Tibial artery (tissue), 4 donors: Measurements from ENCODE around the gene SLC38A8.

Source experiments
- DNase-seq, 2 donors: peaks; one replicate each; pipeline ENCODE4 v3.0.0-alpha.2; 2019
- H3K27ac ChIP-seq, 2 donors: fragments of 200-600 bp; sonication (generic) in 1 of 2; 1 replicate in 1 of 2; 2 replicates in 1 of 2; pipeline ENCODE4 v1.5.1; 2018 to 2019; ENCODE audit warnings: mild to moderate bottlenecking in 1 of 2
- H3K27me3 ChIP-seq, 2 donors: fragments of 200-600 bp; sonication (generic) in 1 of 2; one replicate each; pipeline versions ENCODE4 v1.5.1 to v1.6.0; 2016 to 2019
- H3K36me3 ChIP-seq, 3 donors: fragments of 200-600 bp; sonication (generic) in 2 of 3; one replicate each; pipeline ENCODE4 v1.5.1; 2016 to 2019; ENCODE audit warnings: mild to moderate bottlenecking in 2 of 3
- H3K4me1 ChIP-seq, 4 donors: fragments of 200-600 bp; sonication (generic) in 2 of 4; 1 replicate in 3 of 4; 2 replicates in 1 of 4; pipeline ENCODE4 v1.5.1; 2016 to 2019
- H3K4me3 ChIP-seq, 2 donors: fragments of 200-600 bp; sonication (generic) in 1 of 2; 1 replicate in 1 of 2; 2 replicates in 1 of 2; pipeline ENCODE4 v1.5.1; 2018 to 2019; ENCODE audit warnings: mild to moderate bottlenecking in 2 of 2
- H3K9me3 ChIP-seq, 3 donors: fragments of 200-600 bp; sonication (generic) in 1 of 3; one replicate each; pipeline ENCODE4 v1.5.1; 2016 to 2019
- CTCF ChIP-seq, 2 experiments: fragments of 200-600 bp in 1 of 2; fragments of 450-650 bp in 1 of 2; IDR thresholded peaks; one replicate each; pipeline ENCODE4 v1.5.1; 2017 to 2019; ENCODE audit warnings: antibody characterized with exemption in 2 of 2, mild to moderate bottlenecking in 1 of 2, moderate library complexity in 1 of 2
- intact Hi-C: fragments of 100-400 bp; cut with DNase I; formaldehyde crosslinking; loops from one replicate; pipeline ENCODE4 v1.15.0; 2023; ENCODE audit warnings: low total_unique reads

SLC38A8 gene

GRCh38 chr16:83967091-83967490, 75.5 kb downstream of the SLC38A8 start:
- Histone ChIP-seq H3K4me1 (peaks cover 0 to 23% (median 13%) of the 10 kb centered on the region in 4 donors), H3K27me3 (peaks cover 0 to 24% of the 10 kb centered on the region in 2 donors), H3K27ac (no peak overlapping the region), H3K4me3 (no peak overlapping the region), H3K36me3 (peaks cover 10 to 42% (median 35%) of the 10 kb centered on the region in 3 donors), H3K9me3 (no peaks in the 10 kb centered on the region)
- DNase-seq, result no peak
- intact Hi-C loops, result loop anchor here (5.0 to 10.0 kb wide), 2 partner anchors 95 to 218 kb away; partner anchors contain the start of gene TAF1C
- no peak for TF ChIP-seq CTCF (IDR thresholded peaks at IDR 0.05)

GRCh38 chr16:83966153-83966696, 76.4 kb downstream of the SLC38A8 start:
- intact Hi-C loops, result loop anchor here (5.0 to 10.0 kb wide), 2 partner anchors 96 to 219 kb away; partner anchors contain the start of gene TAF1C
- H3K4me1 ChIP-seq, result peaks cover 0 to 23% (median 13%) of the 10 kb centered on the region in 4 donors
- no peak for DNase-seq
- no peak for TF ChIP-seq CTCF (IDR thresholded peaks at IDR 0.05)
- H3K4me3 ChIP-seq, result no peak overlapping the region
- H3K36me3 ChIP-seq, result peaks cover 10 to 50% (median 41%) of the 10 kb centered on the region in 3 donors
- no peaks in the 10 kb centered on the region for H3K9me3 ChIP-seq
- no peak overlapping the region for H3K27ac ChIP-seq
- peaks cover 0 to 24% of the 10 kb centered on the region in 2 donors for H3K27me3 ChIP-seq

DNA sequence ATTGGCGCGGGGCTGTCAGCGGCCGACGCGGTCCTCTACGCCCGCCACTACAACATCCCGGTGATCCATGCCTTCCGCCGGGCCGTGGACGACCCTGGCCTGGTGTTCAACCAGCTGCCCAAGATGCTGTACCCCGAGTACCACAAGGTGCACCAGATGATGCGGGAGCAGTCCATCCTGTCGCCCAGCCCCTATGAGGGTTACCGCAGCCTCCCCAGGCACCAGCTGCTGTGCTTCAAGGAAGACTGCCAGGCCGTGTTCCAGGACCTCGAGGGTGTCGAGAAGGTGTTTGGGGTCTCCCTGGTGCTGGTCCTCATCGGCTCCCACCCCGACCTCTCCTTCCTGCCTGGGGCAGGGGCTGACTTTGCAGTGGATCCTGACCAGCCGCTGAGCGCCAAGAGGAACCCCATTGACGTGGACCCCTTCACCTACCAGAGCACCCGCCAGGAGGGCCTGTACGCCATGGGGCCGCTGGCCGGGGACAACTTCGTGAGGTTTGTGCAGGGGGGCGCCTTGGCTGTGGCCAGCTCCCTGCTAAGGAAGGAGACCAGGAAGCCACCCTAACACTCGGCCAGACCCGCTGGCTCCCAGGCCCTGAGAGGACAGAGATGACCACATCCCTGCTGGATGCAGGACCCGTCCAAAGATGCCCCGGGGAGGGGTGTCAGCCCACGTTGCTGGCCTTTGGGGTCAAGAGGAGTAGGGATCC, 77.0 kb downstream of the SLC38A8 start:
- no peak overlapping the region for H3K27ac ChIP-seq
- no peaks in the 10 kb centered on the region for H3K9me3 ChIP-seq
- peaks cover 13 to 57% (median 47%) of the 10 kb centered on the region in 3 donors for H3K36me3 ChIP-seq
- H3K4me3 ChIP-seq, result no peak overlapping the region
- no peak for DNase-seq
- H3K4me1 ChIP-seq, result peaks cover 0 to 23% (median 13%) of the 10 kb centered on the region in 4 donors
- intact Hi-C loops, result loop anchor here (5.0 to 10.0 kb wide), 2 partner anchors 97 to 219 kb away; partner anchors contain the start of gene TAF1C
- no peak for TF ChIP-seq CTCF (IDR thresholded peaks at IDR 0.05)
- peaks cover 0 to 24% of the 10 kb centered on the region in 2 donors for H3K27me3 ChIP-seq

DNA sequence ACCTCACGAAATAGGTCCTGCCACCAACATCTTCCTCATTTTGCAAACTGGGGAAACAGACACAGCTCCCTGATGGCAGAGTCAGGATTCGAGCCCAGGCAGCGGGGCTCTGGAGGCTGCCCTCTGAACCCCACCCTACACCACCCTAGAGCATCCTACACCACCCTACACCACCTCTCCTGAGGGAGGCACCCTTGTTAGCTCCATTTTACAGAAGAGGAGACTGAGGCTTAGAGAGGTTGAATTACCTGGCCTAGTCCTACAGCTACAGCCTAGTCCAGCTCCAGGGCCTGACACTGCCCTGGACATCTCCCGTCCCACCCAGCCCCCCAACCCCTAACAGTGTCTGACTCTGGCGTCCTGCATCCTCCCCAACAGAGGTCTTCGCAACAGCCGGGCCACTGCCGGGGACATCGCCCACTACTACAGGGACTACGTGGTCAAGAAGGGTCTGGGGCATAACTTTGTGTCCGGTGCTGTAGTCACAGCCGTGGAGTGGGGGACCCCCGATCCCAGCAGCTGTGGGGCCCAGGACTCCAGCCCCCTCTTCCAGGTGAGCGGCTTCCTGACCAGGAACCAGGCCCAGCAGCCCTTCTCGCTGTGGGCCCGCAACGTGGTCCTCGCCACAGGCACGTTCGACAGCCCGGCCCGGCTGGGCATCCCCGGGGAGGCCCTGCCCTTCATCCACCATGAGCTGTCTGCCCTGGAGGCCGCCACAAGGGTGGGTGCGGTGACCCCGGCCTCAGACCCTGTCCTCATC, 77.7 kb downstream of the SLC38A8 start:
- TF ChIP-seq CTCF (IDR thresholded peaks at IDR 0.05), result no peak
- Histone ChIP-seq H3K4me3 (no peak overlapping the region), H3K4me1 (peaks cover 0 to 23% (median 13%) of the 10 kb centered on the region in 4 donors), H3K27me3 (peaks cover 0 to 18% of the 10 kb centered on the region in 2 donors), H3K36me3 (peaks cover 20 to 64% (median 54%) of the 10 kb centered on the region in 3 donors), H3K27ac (no peak overlapping the region), H3K9me3 (no peaks in the 10 kb centered on the region)
- DNase-seq, result no peak
- intact Hi-C loops, result loop anchor here (5.0 to 10.0 kb wide), 2 partner anchors 97 to 220 kb away; partner anchors contain the start of gene TAF1C

DNA sequence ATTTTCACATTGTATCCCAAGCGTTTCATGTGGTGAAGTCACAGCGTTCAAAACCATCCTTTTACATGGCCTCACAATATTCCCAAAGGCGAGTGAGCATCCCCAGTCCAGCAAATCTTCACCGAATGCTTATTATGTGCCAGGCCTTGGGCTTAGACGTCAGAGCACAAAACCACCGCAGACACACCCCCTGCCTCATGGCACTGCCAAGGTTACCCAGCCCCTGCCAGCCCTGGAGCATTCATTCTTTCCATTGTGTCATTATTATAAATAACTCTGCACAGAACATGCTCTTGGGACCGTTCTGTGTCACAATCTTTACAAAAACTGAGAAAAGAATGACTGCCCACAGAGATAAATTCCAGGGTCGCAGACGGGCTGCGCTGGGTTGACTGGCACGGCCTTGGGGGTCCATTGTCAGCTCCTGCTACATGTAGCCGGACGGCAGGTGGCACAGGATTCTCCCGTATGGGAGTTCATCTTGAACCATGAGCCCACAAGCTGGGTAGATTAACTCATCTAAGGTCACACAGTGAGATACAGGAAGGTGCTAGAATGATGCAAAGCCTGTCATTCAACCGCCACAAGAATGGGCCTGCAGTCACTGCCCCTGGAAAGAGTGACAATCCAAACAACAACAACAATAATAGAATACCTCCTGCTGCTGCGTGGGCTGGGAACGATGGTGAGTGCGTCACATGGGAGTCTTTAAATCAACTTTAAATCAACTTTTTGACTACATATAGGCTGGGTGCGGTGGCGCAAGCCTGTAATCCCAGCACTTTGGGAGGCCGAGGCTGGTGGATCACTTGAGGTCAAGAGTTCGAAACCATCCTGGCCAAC, 79.1 kb downstream of the SLC38A8 start:
- intact Hi-C loops, result loop anchor here (10.0 kb wide), 1 partner anchor 221 kb away; the partner anchor contains the start of gene TAF1C
- H3K4me3 ChIP-seq, result no peak overlapping the region
- peaks cover 0 to 17% (median 8%) of the 10 kb centered on the region in 4 donors for H3K4me1 ChIP-seq
- DNase-seq, result no peak
- H3K27me3 ChIP-seq, result peaks cover 0 to 5% of the 10 kb centered on the region in 2 donors
- no peak for TF ChIP-seq CTCF (IDR thresholded peaks at IDR 0.05)
- H3K27ac ChIP-seq, result peak overlapping the region; percentile 11 to 38
- peaks cover 33 to 78% (median 68%) of the 10 kb centered on the region in 3 donors for H3K36me3 ChIP-seq
- no peaks in the 10 kb centered on the region for H3K9me3 ChIP-seq
